GM18951 (cell line): ENCODE results near the gene ANKRD6.
"Not testable (repeated sequence)": the region's sequence is repeated elsewhere in the genome, so short reads cannot be mapped to it uniquely, and the experiment has no call there.

ENCODE experiments used
- POLR2A ChIP-seq: IDR thresholded peaks from 4 replicates; pipeline ENCODE4 v1.6.1; 2011; ENCODE audit warnings: mild to moderate bottlenecking; ENCODE audit not compliant: insufficient read length, insufficient read depth; ENCODE audit errors: extremely low read depth
- in situ Hi-C: fragments of 300-500 bp; cut with MboI; formaldehyde crosslinking; loops from one replicate; pipeline ENCODE4 v1.12.0; 2022; ENCODE audit warnings: low sequenced_read_pairs, mixed read lengths, inconsistent platforms; ENCODE audit not compliant: unreplicated experiment

ANKRD6 gene

GRCh38 chr6:89610149-89610642 is 177.2 kb downstream of the ANKRD6 start:
- in situ Hi-C loops = loop anchor here (10.0 kb wide), 1 partner anchor 175 kb away; the partner anchor contains the start of gene ANKRD6

GRCh38 chr6:89611666-89612065 is 178.7 kb downstream of the ANKRD6 start:
- no peak for TF ChIP-seq POLR2A
- in situ Hi-C loops = loop anchor here (10.0 kb wide), 1 partner anchor 177 kb away; the partner anchor contains the start of gene ANKRD6

More at GRCh38 chr6:89610149-89610642, 177.2 kb downstream of the ANKRD6 start:
- TF ChIP-seq POLR2A = no peak

GRCh38 chr6:89612121-89612520 is 179.2 kb downstream of the ANKRD6 start:
- TF ChIP-seq POLR2A = no peak
- in situ Hi-C loops = loop anchor here (10.0 kb wide), 1 partner anchor 177 kb away; the partner anchor contains the start of gene ANKRD6

GRCh38 chr6:89613790-89614189 is 180.8 kb downstream of the ANKRD6 start:
- in situ Hi-C loops = loop anchor here (10.0 kb wide), 1 partner anchor 179 kb away; the partner anchor contains the start of gene ANKRD6
- no peak for TF ChIP-seq POLR2A

- in situ Hi-C loops = loop anchor here (10.0 kb wide), 1 partner anchor 181 kb away; the partner anchor contains the start of gene ANKRD6
- no peak for TF ChIP-seq POLR2A
These were observed 182.9 kb downstream of the ANKRD6 start for GRCh38 chr6:89615882-89616281.

GRCh38 chr6:89616531-89616930 is 183.6 kb downstream of the ANKRD6 start:
- in situ Hi-C loops = loop anchor here (10.0 kb wide), 1 partner anchor 182 kb away; the partner anchor contains the start of gene ANKRD6
- no peak for TF ChIP-seq POLR2A

GRCh38 chr6:89618026-89618425 is 185.1 kb downstream of the ANKRD6 start:
- TF ChIP-seq POLR2A = no peak
- in situ Hi-C loops = loop anchor here (10.0 kb wide), 1 partner anchor 183 kb away; the partner anchor contains the start of gene ANKRD6

GRCh38 chr6:89619567-89619966 is 186.6 kb downstream of the ANKRD6 start:
- in situ Hi-C loops = loop anchor here (10.0 kb wide), 1 partner anchor 185 kb away; the partner anchor contains the start of gene ANKRD6
- TF ChIP-seq POLR2A = no peak

GRCh38 chr6:89623749-89624148 is 190.8 kb downstream of the ANKRD6 start:
- no peak for TF ChIP-seq POLR2A
- in situ Hi-C loops = no loop called here

GRCh38 chr6:89630488-89630887 is 197.5 kb downstream of the ANKRD6 start:
- in situ Hi-C loops = no loop called here
- no peak for TF ChIP-seq POLR2A

GRCh38 chr6:89636412-89636811 is 203.5 kb downstream of the ANKRD6 start:
- in situ Hi-C loops = not testable (repeated sequence)

GRCh38 chr6:89637960-89638319 is 205.0 kb downstream of the ANKRD6 start:
- TF ChIP-seq POLR2A = no peak
- in situ Hi-C loops = no loop called here

- in situ Hi-C loops = no loop called here
- TF ChIP-seq POLR2A = peak; percentile 93
These were observed 205.6 kb downstream of the ANKRD6 start, which contains the start of gene LYRM2 for GRCh38 chr6:89638320-89639195. Gene LYRM2, minus strand, starts transcription at chr6:89638747. Its CDS starts 31 bp downstream, at chr6:89638716.
